ENCODE data around the gene TMEFF2.

Gene TMEFF2

DNA sequence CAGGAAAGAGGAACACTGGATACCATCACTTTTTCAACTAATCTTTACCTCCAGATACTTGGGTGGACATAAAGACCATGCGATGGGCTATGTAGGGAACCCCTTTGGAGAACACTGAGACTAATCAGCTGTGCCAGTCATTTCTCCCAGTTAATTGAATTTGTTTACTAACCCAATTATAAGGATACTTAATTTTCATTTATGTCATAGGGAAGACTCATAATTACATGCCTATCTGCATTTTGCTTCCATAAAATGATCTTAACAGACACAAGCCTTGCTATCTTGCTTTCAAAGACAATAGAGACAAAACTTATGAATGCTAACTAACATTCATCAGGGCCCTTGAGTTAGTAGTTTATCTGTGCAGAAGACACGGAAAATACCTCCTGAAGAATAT, 279.0 kb downstream of the TMEFF2 start:
- Histone ChIP-seq H3K27me3 (ENCODE audit: low read length) (no peaks in the 10 kb centered on the region), H3K36me3 (ENCODE audit: low read length) (no peaks in the 10 kb centered on the region), H2AFZ (ENCODE audit: low read depth, low read length, severe bottlenecking) (no peak overlapping the region)

DNA sequence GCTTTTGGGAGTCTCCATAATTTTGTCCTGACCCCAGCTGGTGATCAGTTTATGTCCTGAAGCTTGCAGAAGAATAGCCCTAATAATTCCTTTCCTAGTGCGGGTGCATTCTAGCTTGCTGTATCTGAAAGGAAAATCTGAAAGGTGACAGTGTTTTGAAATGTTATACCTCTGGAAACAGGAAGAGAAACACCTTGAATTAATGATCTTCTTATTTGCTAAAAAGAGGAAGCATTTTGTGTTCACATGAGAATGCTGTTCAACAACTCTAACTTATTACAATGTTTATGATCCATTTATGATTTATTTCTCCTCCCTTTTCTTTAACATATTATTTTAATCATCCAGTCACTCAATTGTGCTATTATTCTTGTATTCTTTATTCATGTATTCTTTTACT, 280.9 kb downstream of the TMEFF2 start:
- Histone ChIP-seq H3K4me2 (ENCODE audit: low read depth, low read length, poor library complexity, severe bottlenecking) (no peak overlapping the region), H3K9me3 (ENCODE audit: insufficient read depth, low read length) (no peaks in the 10 kb centered on the region), H3F3A (ENCODE audit: insufficient read depth) (no peaks in the 10 kb centered on the region), H2AFZ (ENCODE audit: low read depth, low read length, severe bottlenecking) (no peak overlapping the region), H3K27me3 (ENCODE audit: low read length) (no peaks in the 10 kb centered on the region), H3K79me2 (ENCODE audit: insufficient read depth, low read length) (no peaks in the 10 kb centered on the region), H3K27ac (ENCODE audit: low read depth, low read length) (no peak overlapping the region), H3K9me2 (replicated peaks; ENCODE audit: insufficient read depth, low read length) (no peaks in the 10 kb centered on the region), H3K4me3 (ENCODE audit: insufficient read depth, low read length, poor library complexity, severe bottlenecking) (no peak overlapping the region), H4K20me1 (ENCODE audit: low read depth, low read length) (no peaks in the 10 kb centered on the region), H3K9ac (ENCODE audit: low read length) (no peak overlapping the region), H3K36me3 (ENCODE audit: low read length) (no peaks in the 10 kb centered on the region)
- TF ChIP-seq, protein P1, sequence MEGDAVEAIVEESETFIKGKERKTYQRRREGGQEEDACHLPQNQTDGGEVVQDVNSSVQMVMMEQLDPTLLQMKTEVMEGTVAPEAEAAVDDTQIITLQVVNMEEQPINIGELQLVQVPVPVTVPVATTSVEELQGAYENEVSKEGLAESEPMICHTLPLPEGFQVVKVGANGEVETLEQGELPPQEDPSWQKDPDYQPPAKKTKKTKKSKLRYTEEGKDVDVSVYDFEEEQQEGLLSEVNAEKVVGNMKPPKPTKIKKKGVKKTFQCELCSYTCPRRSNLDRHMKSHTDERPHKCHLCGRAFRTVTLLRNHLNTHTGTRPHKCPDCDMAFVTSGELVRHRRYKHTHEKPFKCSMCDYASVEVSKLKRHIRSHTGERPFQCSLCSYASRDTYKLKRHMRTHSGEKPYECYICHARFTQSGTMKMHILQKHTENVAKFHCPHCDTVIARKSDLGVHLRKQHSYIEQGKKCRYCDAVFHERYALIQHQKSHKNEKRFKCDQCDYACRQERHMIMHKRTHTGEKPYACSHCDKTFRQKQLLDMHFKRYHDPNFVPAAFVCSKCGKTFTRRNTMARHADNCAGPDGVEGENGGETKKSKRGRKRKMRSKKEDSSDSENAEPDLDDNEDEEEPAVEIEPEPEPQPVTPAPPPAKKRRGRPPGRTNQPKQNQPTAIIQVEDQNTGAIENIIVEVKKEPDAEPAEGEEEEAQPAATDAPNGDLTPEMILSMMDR (IDR thresholded peaks at IDR 0.05; ENCODE audit: insufficient read depth, low read length, poor library complexity, severe bottlenecking) = no peak
- no peak for TF ChIP-seq EZH2phosphoT487 (conservative IDR thresholded peaks at IDR 0.05; ENCODE audit: low read length)

More for the DNA sequence above, 279.0 kb downstream of the TMEFF2 start:
- H4K20me1 ChIP-seq (ENCODE audit: low read depth, low read length) = no peaks in the 10 kb centered on the region
- TF ChIP-seq, protein P1 (IDR thresholded peaks at IDR 0.05; ENCODE audit: insufficient read depth, low read length, poor library complexity, severe bottlenecking) = no peak
- TF ChIP-seq EZH2phosphoT487 (conservative IDR thresholded peaks at IDR 0.05; ENCODE audit: low read length) = no peak
- no peak overlapping the region for H3K4me3 ChIP-seq (ENCODE audit: insufficient read depth, low read length, poor library complexity, severe bottlenecking)
- no peak overlapping the region for H3K27ac ChIP-seq (ENCODE audit: low read depth, low read length)
- H3K4me2 ChIP-seq (ENCODE audit: low read depth, low read length, poor library complexity, severe bottlenecking) = no peak overlapping the region
- no peaks in the 10 kb centered on the region for H3F3A ChIP-seq (ENCODE audit: insufficient read depth)
- H3K9me3 ChIP-seq (ENCODE audit: insufficient read depth, low read length) = no peaks in the 10 kb centered on the region
- H3K9ac ChIP-seq (ENCODE audit: low read length) = no peak overlapping the region
- H3K79me2 ChIP-seq (ENCODE audit: insufficient read depth, low read length) = no peaks in the 10 kb centered on the region
- H3K9me2 ChIP-seq (replicated peaks; ENCODE audit: insufficient read depth, low read length) = no peaks in the 10 kb centered on the region

DNA sequence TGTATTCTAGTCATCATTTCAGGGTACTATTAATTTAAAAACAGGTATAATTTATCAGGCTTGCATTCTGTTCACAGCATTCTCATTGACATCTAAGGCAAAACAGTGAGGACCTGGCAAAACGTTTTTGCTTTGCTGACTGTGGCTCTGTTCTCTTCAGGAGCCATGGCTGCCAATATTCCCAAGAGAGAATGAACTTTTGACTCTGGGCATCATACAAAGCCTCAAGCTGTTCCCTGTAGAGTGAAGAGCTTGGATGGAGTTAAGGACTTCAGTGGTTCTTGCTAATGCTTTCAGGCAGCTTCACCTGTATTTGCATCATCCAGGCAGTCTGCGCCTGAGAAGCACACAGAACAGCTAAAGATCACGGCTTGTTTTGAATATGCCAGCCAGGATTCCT, 282.0 kb downstream of the TMEFF2 start:
- Histone ChIP-seq H3K4me3 (ENCODE audit: insufficient read depth, low read length, poor library complexity, severe bottlenecking) (no peak overlapping the region), H3K9me2 (replicated peaks; ENCODE audit: insufficient read depth, low read length) (no peaks in the 10 kb centered on the region), H3K9me3 (ENCODE audit: insufficient read depth, low read length) (no peaks in the 10 kb centered on the region), H2AFZ (ENCODE audit: low read depth, low read length, severe bottlenecking) (no peak overlapping the region), H3F3A (ENCODE audit: insufficient read depth) (no peaks in the 10 kb centered on the region), H3K4me2 (ENCODE audit: low read depth, low read length, poor library complexity, severe bottlenecking) (no peak overlapping the region), H3K36me3 (ENCODE audit: low read length) (no peaks in the 10 kb centered on the region), H4K20me1 (ENCODE audit: low read depth, low read length) (no peaks in the 10 kb centered on the region), H3K27me3 (ENCODE audit: low read length) (no peaks in the 10 kb centered on the region), H3K27ac (ENCODE audit: low read depth, low read length) (no peak overlapping the region), H3K9ac (ENCODE audit: low read length) (no peak overlapping the region), H3K79me2 (ENCODE audit: insufficient read depth, low read length) (no peaks in the 10 kb centered on the region)
- TF ChIP-seq, protein P1 (IDR thresholded peaks at IDR 0.05; ENCODE audit: insufficient read depth, low read length, poor library complexity, severe bottlenecking) = no peak
- TF ChIP-seq EZH2phosphoT487 (conservative IDR thresholded peaks at IDR 0.05; ENCODE audit: low read length) = no peak

Data from SU-DHL-6 (cell line).